ENCODE measurements around the gene SLC44A2.

Gene SLC44A2

GRCh38 chr19:10641248-10641647 lies 15.9 kb downstream of the SLC44A2 start:
- DNase-seq (ENCODE audit: low read depth) = no peak
- TF ChIP-seq MYC (IDR thresholded peaks at IDR 0.05; ENCODE audit: low read depth, low read length) (no peak), CTCF (IDR thresholded peaks at IDR 0.05; ENCODE audit: low read depth, low read length) (no peak), MAX (IDR thresholded peaks at IDR 0.05; ENCODE audit: low read depth, low read length) (no peak), POLR2A (IDR thresholded peaks at IDR 0.05; ENCODE audit: extremely low read depth, insufficient read length) (no peak)

GRCh38 chr19:10642473-10643171 lies 17.3 kb downstream of the SLC44A2 start:
- H3K4me3 ChIP-seq (ENCODE audit: low read depth, low read length) = no peak overlapping the region
- TF ChIP-seq CTCF (IDR thresholded peaks at IDR 0.05; ENCODE audit: low read depth, low read length) (no peak), POLR2A (IDR thresholded peaks at IDR 0.05; ENCODE audit: extremely low read depth, insufficient read length) (no peak), MYC (IDR thresholded peaks at IDR 0.05; ENCODE audit: low read depth, low read length) (no peak), MAX (IDR thresholded peaks at IDR 0.05; ENCODE audit: low read depth, low read length) (no peak)
- no peak for DNase-seq (ENCODE audit: low read depth)

More at GRCh38 chr19:10641248-10641647, 15.9 kb downstream of the SLC44A2 start:
- H3K4me3 ChIP-seq (ENCODE audit: low read depth, low read length) = no peak overlapping the region

- TF ChIP-seq POLR2A (IDR thresholded peaks at IDR 0.05; ENCODE audit: extremely low read depth, insufficient read length) = no peak
- TF ChIP-seq MAX (IDR thresholded peaks at IDR 0.05; ENCODE audit: low read depth, low read length) = peak; percentile 58
- TF ChIP-seq CTCF (IDR thresholded peaks at IDR 0.05; ENCODE audit: low read depth, low read length) = no peak
- no peak for TF ChIP-seq MYC (IDR thresholded peaks at IDR 0.05; ENCODE audit: low read depth, low read length)
- H3K4me3 ChIP-seq (ENCODE audit: low read depth, low read length) = no peak overlapping the region
- DNase-seq (ENCODE audit: low read depth) = no peak
Measured at GRCh38 chr19:10643172-10643967, 18.0 kb downstream of the SLC44A2 start.

GRCh38 chr19:10643968-10644259 lies 18.6 kb downstream of the SLC44A2 start:
- TF ChIP-seq MAX (IDR thresholded peaks at IDR 0.05; ENCODE audit: low read depth, low read length) = no peak
- no peak for TF ChIP-seq POLR2A (IDR thresholded peaks at IDR 0.05; ENCODE audit: extremely low read depth, insufficient read length)
- TF ChIP-seq MYC (IDR thresholded peaks at IDR 0.05; ENCODE audit: low read depth, low read length) = no peak
- no peak for TF ChIP-seq CTCF (IDR thresholded peaks at IDR 0.05; ENCODE audit: low read depth, low read length)
- no peak for DNase-seq (ENCODE audit: low read depth)
- no peak overlapping the region for H3K4me3 ChIP-seq (ENCODE audit: low read depth, low read length)

GRCh38 chr19:10644260-10645007 lies 19.1 kb downstream of the SLC44A2 start:
- no peak overlapping the region for H3K4me3 ChIP-seq (ENCODE audit: low read depth, low read length)
- DNase-seq (ENCODE audit: low read depth) = peak; percentile 93
- no peak for TF ChIP-seq POLR2A (IDR thresholded peaks at IDR 0.05; ENCODE audit: extremely low read depth, insufficient read length)
- peak; percentile 100 for TF ChIP-seq CTCF (IDR thresholded peaks at IDR 0.05; ENCODE audit: low read depth, low read length)
- TF ChIP-seq MAX (IDR thresholded peaks at IDR 0.05; ENCODE audit: low read depth, low read length) = peak; percentile 81; the same call in 1 of the 2 replicates
- peak; percentile 67 for TF ChIP-seq MYC (IDR thresholded peaks at IDR 0.05; ENCODE audit: low read depth, low read length)
